ENCODE results near the gene UQCRQ.

DNA sequence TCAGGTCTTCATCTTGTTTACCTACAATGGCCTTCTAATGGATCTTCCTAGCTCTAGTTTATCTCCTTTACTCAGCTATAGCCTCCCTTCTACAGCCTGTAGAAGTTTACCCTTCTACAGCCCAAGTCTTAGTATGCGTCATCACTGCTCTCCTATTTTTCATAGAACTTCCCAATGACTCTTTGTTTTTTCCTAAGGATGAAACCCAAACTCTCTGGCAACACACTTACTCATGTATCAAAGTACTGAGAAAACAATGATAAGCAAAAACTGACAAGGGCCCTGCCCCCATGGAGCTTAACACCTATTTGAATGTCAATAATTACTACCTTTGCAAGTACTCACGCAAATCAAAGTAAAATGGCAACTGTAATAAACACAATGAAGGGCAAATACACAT lies 40.7 kb downstream of the UQCRQ start:
- TF ChIP-seq CTCF (IDR thresholded peaks at IDR 0.05) (no peak), POLR2AphosphoS5 (IDR thresholded peaks at IDR 0.05) (no peak), POLR2A (IDR thresholded peaks at IDR 0.05; ENCODE audit: low read depth) (no peak), EP300 (IDR thresholded peaks at IDR 0.05) (no peak)
